Measurements from ENCODE around the gene RASAL3.

The RASAL3 gene

DNA sequence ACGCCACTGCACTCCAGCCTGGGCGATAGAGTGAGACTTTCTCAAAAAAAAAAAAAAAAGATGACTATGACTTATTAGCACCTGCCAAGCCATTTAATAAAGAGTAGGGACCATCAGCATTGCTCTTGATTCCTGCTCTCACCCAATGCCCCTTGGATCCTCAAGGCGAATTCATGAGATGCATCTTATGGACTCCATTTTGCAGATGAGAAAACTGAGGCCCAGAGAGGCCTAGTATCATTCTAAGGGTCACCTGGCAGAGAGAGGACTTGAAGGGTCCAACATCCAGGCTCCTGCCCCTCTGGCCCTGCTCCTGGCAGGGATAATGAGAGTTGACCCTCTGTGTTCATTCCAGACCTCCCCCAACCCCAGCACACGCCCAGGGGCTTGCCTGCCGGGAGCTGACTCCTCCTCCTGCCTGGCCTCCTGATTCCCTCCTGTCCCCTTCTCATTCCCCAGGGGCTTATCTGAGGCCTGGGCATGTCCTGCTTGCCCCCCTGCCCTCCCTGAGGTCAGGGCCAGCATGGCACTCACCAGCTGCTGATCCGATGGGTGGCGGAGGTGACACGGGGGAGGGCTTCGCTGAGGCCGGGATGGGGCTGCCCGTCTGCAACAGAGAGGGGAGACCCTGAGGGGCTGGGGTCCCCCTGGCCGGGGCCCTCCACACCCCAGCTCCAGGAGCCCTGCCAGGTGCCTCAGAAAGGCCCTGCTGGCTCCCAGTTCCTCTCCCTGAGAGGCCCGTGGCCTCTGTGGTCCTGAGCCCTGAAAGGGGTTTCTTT is 22.0 kb downstream of the RASAL3 start:
- TF ChIP-seq CTCF (IDR thresholded peaks at IDR 0.05; ENCODE audit: unreplicated experiment in 3 of 3) = no peak
- Mint-ChIP-seq H3K4me1 (no peaks in the 10 kb centered on the region), H3K36me3 (ENCODE audit: low read depth) (peaks cover 4% of the 10 kb centered on the region), H3K9me3 (no peaks in the 10 kb centered on the region), H3K4me3 (no peak overlapping the region), H3K27ac (no peak overlapping the region), H3K27me3 (ENCODE audit: low read depth) (peaks cover under 1% of the 10 kb centered on the region)

- Mint-ChIP-seq H3K36me3 (ENCODE audit: low read depth) (no peaks in the 10 kb centered on the region), H3K9me3 (no peaks in the 10 kb centered on the region), H3K27ac (no peak overlapping the region), H3K4me3 (no peak overlapping the region), H3K27me3 (ENCODE audit: low read depth) (no peaks in the 10 kb centered on the region), H3K4me1 (no peaks in the 10 kb centered on the region)
- TF ChIP-seq CTCF (IDR thresholded peaks at IDR 0.05; ENCODE audit: unreplicated experiment in 3 of 3) = no peak
Observed at GRCh38 chr19:15441317-15441716, 23.0 kb downstream of the RASAL3 start.

DNA sequence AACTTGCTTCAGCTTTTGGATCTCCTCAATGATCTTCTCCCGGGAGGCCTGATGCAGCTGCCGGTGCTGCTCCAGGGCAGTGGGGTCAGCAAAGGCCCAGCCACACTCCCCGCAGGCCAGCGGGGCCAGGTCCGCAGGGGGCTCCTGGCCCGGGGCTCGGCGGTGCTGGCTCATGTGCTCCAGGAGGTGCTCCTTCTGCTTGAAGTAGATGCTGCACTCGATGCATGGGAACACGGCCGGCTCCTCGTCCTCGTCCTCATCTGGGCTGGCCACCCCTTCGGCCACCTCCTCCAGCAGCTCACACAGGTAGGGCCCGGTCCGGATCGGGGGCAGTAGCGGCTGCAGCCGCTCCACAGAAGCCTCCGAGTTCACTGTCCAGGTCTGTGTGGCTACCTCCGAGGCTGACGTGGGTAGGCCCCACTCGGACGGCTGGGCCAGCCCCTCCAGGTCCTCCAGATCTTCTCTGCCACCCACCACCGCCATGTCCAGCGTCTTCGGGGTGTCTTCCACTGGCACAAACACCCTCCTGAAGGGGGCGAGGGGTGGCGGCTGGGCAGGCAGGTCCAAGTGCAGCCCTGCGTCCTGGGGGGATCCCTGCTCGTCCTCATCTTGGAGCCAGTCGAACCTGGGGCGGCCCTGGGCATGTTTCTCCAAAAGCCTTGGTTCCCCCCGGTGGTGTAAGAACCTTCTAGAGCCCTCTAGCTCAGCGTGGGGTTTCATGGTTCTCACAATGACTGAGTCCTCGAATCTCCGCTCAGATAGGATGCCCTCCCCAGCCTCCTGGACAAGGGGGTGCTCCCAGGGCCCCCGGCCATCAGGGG is 24.3 kb downstream of the RASAL3 start:
- H3K36me3 Mint-ChIP-seq (ENCODE audit: low read depth) = no peaks in the 10 kb centered on the region
- H3K9me3 Mint-ChIP-seq = no peaks in the 10 kb centered on the region
- H3K27me3 Mint-ChIP-seq (ENCODE audit: low read depth) = no peaks in the 10 kb centered on the region
- no peak overlapping the region for H3K27ac Mint-ChIP-seq
- no peak overlapping the region for H3K4me3 Mint-ChIP-seq
- TF ChIP-seq CTCF (IDR thresholded peaks at IDR 0.05; ENCODE audit: unreplicated experiment in 3 of 3) = no peak
- H3K4me1 Mint-ChIP-seq = no peaks in the 10 kb centered on the region

GRCh38 chr19:15439078-15439799 is 25.1 kb downstream of the RASAL3 start:
- no peak overlapping the region for H3K4me3 Mint-ChIP-seq
- H3K9me3 Mint-ChIP-seq = no peaks in the 10 kb centered on the region
- H3K4me1 Mint-ChIP-seq = no peaks in the 10 kb centered on the region
- TF ChIP-seq CTCF (IDR thresholded peaks at IDR 0.05; ENCODE audit: unreplicated experiment in 3 of 3) = no peak
- no peak overlapping the region for H3K27ac Mint-ChIP-seq
- H3K27me3 Mint-ChIP-seq (ENCODE audit: low read depth) = no peaks in the 10 kb centered on the region
- H3K36me3 Mint-ChIP-seq (ENCODE audit: low read depth) = no peaks in the 10 kb centered on the region

DNA sequence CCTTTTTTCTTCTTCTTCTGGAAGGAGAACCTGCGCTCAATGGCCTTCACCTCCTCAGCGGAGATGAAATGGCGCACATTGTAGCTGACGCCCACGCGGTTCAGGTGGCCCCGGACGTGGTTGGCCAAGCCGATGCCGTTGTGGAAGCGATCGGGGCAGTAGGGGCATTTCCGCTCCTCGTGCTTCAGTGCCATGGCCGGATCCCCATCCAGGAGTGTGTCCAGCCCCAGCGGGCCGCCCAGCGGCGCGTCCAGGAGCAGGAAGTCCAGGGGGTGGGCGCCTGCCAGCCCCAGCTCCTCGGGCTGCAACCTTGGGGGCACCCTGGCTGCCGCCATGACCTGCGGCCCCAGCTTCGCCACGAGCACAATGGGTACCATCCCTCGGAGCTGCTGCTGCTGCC is 25.8 kb downstream of the RASAL3 start:
- H3K9me3 Mint-ChIP-seq = no peaks in the 10 kb centered on the region
- H3K27ac Mint-ChIP-seq = no peak overlapping the region
- no peak overlapping the region for H3K4me3 Mint-ChIP-seq
- no peaks in the 10 kb centered on the region for H3K36me3 Mint-ChIP-seq (ENCODE audit: low read depth)
- H3K4me1 Mint-ChIP-seq = peaks cover under 1% of the 10 kb centered on the region
- TF ChIP-seq CTCF (IDR thresholded peaks at IDR 0.05; ENCODE audit: unreplicated experiment in 3 of 3) = no peak
- no peaks in the 10 kb centered on the region for H3K27me3 Mint-ChIP-seq (ENCODE audit: low read depth)
